Stimulated activated effector memory CD8-positive, alpha-beta T cell treated with anti-CD3 and anti-CD28 coated beads, Interleukin-12 subunit alpha, Interleukin-12 subunit beta, amount 100 ng/mL, for 72 hours (primary cell): ENCODE results near the gene C6orf52.
"Not testable (repeated sequence)": the region's sequence is repeated elsewhere in the genome, so short reads cannot be mapped to it uniquely, and the experiment has no call there.

Experiments used
- ATAC-seq: fragments of 150-1000 bp; cut with Tn5 transposase; 2 replicates; pipeline ENCODE4 v1.10.0; 2021
- DNase-seq, 2 donors: peaks; one replicate each; pipeline ENCODE4 v3.0.0; 2021 to 2022; ENCODE audit warnings: low spot score in 2 of 2
- H3K27ac Mint-ChIP-seq: one replicate; pipeline ENCODE4 v1.8.0; 2022; ENCODE audit warnings: mild to moderate bottlenecking, mixed read lengths
- H3K36me3 Mint-ChIP-seq: one replicate; pipeline ENCODE4 v1.8.0; 2022; ENCODE audit warnings: mild to moderate bottlenecking, mixed read lengths
- H3K4me1 Mint-ChIP-seq: one replicate; pipeline ENCODE4 v1.8.0; 2022; ENCODE audit warnings: mixed read lengths
- H3K4me3 Mint-ChIP-seq: one replicate; pipeline ENCODE4 v1.8.0; 2022; ENCODE audit warnings: mild to moderate bottlenecking, mixed read lengths
- H3K9me3 Mint-ChIP-seq: one replicate; pipeline ENCODE4 v1.8.0; 2022; ENCODE audit warnings: mixed read lengths

C6orf52 gene

DNA sequence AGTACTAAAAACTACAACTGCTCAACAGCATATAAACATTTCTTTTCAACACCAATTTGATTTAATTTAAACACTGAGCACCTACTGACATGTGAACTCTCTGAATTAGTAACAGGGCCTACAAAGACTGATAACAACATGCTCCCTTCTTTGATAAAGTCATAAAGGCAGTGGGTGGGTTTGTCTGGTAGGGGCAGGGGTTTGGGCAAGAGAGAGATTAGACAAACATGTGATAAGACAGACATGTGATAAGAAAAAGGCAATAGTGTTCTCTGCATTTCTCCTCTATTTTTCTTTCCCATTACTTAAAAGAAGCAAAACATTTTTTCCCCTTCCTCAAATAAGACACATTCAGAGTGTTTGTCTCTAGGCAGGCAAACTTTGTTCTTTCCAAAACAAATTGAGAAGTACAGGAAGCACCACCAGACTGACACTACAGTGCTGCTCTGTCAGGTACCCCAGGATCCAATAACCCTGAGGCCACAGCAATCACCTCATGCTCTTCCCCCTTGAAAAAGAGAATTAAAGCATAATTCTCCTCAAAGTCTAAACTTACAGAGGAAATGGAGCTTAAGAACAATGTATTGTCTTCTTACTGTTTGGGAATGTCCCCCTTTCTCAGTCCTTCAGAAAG is 11.9 kb downstream of the C6orf52 start:
- H3K4me1 Mint-ChIP-seq: no peaks in the 10 kb centered on the region
- H3K4me3 Mint-ChIP-seq: no peak overlapping the region
- no peaks in the 10 kb centered on the region for H3K9me3 Mint-ChIP-seq
- no peak for DNase-seq
- peak overlapping the region; percentile 34 for H3K27ac Mint-ChIP-seq
- no peak for ATAC-seq
- no peaks in the 10 kb centered on the region for H3K36me3 Mint-ChIP-seq

DNA sequence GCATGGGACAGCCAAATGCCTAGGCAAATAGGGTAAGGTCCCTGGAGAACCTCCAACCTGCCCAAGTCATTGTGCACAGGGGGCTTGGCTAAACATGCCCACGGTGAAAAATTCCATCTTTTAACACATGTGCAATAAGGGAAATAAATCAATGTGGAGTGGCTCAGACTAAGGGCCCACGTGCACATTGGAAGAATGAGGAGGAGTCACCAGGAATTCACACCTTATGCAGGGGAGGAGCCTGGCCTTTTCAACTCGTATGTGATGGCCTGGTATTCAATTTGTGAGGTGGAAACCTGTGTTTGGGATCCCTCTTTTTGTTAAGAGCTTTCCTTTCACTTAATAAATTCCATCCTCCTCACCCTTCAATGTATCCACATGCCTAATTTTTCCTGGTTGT is 12.6 kb downstream of the C6orf52 start:
- no peak overlapping the region for H3K27ac Mint-ChIP-seq
- H3K9me3 Mint-ChIP-seq: no peaks in the 10 kb centered on the region
- no peaks in the 10 kb centered on the region for H3K4me1 Mint-ChIP-seq
- ATAC-seq (no peak), DNase-seq (no peak)
- no peaks in the 10 kb centered on the region for H3K36me3 Mint-ChIP-seq
- H3K4me3 Mint-ChIP-seq: no peak overlapping the region

DNA sequence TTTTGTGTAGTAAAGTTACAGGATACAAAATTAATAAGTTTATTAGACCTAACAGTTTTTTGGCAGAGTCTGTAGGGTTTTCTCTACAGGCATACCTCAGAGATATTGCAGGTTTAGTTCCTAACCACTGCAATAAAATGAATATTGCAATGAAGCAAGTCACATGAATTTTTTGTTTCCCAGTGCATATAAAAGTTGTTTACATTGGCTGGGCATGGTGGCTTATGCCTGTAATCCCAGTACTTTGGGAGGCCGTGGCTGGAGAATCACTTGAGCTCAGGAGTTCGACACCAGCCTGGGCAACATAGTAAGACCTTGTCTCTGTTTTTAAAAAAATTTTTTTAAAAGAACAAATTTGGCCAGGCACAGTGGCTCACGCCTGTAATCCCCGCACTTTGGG is 16.0 kb downstream of the C6orf52 start:
- no peak overlapping the region for H3K4me3 Mint-ChIP-seq
- no peaks in the 10 kb centered on the region for H3K36me3 Mint-ChIP-seq
- DNase-seq: no peak
- ATAC-seq: no peak
- no peaks in the 10 kb centered on the region for H3K4me1 Mint-ChIP-seq
- H3K27ac Mint-ChIP-seq: no peak overlapping the region
- no peaks in the 10 kb centered on the region for H3K9me3 Mint-ChIP-seq

DNA sequence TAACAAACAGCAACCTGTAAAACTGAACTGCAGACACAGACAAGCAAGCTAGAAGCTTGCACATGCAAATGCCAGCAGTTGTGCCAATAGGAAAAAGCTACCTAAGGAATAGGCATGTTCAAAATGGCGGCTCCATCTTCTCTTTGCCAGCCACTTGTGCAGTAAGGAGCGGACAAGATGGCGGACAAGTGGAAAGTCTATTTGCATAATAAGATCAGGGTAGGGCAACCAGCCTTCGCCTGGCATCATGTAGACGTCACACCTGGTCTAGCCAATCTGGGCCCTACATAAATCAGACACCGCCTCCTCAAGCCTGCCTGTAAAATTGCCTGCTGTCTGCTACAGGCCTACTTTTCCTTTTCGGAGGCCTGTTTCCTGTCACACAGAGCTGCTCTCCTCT is 18.0 kb downstream of the C6orf52 start:
- H3K27ac Mint-ChIP-seq: no peak overlapping the region
- no peaks in the 10 kb centered on the region for H3K36me3 Mint-ChIP-seq
- no peak for DNase-seq
- no peaks in the 10 kb centered on the region for H3K4me1 Mint-ChIP-seq
- no peaks in the 10 kb centered on the region for H3K9me3 Mint-ChIP-seq
- H3K4me3 Mint-ChIP-seq: no peak overlapping the region
- no peak for ATAC-seq

DNA sequence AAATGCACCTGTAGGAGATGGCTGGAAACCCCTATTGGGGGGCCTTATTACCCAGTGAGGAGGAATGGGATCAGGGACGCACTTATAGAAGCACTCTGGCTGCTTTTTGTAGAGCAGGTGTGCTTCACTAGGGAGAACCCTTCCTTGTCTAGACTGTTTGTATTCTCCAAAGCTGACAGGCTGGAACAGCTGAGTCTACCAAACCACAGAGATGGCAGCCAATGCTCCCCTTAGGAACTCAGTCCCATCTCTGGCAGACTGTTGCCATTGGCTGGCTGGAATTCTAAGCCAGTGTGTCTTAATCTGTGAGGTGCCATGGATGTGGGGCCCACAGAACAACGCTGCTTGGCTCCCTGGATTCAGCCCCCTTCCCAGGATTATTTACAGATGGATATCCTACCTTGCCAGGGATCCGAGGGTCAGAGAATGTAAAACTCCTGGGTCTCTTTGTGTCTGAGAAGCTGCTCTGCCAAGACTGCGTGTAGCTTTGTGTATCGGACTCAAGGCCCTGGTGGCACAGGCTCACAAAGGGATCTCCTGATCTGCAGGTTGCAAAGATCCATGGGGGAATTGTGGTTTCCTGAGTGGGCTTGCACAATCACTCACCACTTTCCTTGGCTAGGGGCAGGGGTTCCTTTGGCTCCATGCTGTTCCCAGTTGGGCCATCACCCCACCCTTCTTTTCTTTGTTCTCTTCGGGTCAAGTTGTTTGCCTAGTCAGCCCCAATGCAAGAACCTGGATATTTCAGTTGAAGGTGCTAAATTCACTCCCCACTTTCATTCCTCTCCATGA is 26.1 kb downstream of the C6orf52 start:
- no peak overlapping the region for H3K4me3 Mint-ChIP-seq
- H3K27ac Mint-ChIP-seq: no peak overlapping the region
- no peaks in the 10 kb centered on the region for H3K9me3 Mint-ChIP-seq
- no peaks in the 10 kb centered on the region for H3K4me1 Mint-ChIP-seq
- DNase-seq (no peak), ATAC-seq (no peak)
- no peaks in the 10 kb centered on the region for H3K36me3 Mint-ChIP-seq

DNA sequence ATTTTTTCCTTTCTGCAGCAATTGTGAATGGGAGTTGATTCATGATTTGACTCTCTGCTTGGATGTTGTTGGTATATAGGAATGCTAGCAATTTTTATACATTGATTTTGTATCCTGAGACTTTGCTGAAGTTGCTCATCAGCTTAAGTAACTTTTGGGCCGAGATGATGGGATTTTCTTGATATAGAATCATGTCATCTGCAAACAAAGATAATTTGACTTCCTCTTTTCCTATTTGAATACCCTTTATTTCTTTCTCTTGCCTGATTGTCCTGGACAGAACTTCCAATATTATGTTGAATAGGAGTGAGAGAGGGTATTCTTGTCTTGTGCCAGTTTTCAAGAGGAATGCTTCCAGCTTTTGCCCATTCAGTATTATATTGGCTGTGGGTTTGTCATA is 28.8 kb downstream of the C6orf52 start:
- ATAC-seq, H3K36me3 Mint-ChIP-seq, DNase-seq, H3K9me3 Mint-ChIP-seq, H3K4me1 Mint-ChIP-seq, H3K27ac Mint-ChIP-seq, H3K4me3 Mint-ChIP-seq: not testable (repeated sequence)

DNA sequence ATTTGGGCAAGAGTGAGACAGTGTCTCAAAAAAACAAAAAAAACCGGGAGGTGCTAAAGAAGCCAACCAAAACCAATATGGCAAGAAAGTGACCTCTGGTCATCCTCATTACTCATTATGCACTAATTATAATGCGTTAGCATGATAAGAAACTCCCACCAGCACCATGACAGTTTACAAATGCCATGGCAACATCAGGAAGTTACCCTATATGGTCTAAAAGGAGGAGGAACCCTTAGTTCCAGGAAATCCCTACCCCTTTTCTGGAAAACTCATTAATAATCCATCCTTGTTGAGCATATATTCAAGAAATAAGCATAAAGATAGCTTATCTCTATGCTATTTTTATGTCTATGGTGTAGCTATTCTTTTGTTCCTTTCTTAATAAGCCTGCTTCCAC is 31.7 kb downstream of the C6orf52 start:
- H3K4me1 Mint-ChIP-seq: no peaks in the 10 kb centered on the region
- H3K4me3 Mint-ChIP-seq: no peak overlapping the region
- no peaks in the 10 kb centered on the region for H3K9me3 Mint-ChIP-seq
- no peaks in the 10 kb centered on the region for H3K36me3 Mint-ChIP-seq
- H3K27ac Mint-ChIP-seq: no peak overlapping the region
- DNase-seq (no peak), ATAC-seq (no peak)

DNA sequence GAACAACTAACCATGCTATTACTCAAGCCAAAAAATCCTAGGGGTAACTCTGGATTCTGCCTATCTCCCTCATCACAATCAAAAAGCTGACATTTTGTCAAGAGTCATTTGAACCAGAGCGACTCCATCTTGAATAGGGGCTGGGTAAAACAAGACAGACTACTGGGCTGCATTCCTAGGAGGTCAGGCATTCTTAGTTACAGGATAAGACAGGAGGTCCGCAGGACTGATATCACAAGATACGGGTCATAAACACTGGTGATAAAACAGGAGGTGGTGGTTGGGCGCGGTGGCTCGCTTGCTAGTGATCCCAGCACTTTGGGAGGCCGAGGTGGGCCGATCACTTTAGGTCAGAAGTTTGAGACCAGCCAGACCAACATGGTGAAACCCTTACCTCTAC is 32.2 kb downstream of the C6orf52 start:
- Mint-ChIP-seq H3K9me3 (no peaks in the 10 kb centered on the region), H3K36me3 (no peaks in the 10 kb centered on the region), H3K4me1 (no peaks in the 10 kb centered on the region), H3K4me3 (no peak overlapping the region), H3K27ac (no peak overlapping the region)
- ATAC-seq: no peak
- no peak for DNase-seq

DNA sequence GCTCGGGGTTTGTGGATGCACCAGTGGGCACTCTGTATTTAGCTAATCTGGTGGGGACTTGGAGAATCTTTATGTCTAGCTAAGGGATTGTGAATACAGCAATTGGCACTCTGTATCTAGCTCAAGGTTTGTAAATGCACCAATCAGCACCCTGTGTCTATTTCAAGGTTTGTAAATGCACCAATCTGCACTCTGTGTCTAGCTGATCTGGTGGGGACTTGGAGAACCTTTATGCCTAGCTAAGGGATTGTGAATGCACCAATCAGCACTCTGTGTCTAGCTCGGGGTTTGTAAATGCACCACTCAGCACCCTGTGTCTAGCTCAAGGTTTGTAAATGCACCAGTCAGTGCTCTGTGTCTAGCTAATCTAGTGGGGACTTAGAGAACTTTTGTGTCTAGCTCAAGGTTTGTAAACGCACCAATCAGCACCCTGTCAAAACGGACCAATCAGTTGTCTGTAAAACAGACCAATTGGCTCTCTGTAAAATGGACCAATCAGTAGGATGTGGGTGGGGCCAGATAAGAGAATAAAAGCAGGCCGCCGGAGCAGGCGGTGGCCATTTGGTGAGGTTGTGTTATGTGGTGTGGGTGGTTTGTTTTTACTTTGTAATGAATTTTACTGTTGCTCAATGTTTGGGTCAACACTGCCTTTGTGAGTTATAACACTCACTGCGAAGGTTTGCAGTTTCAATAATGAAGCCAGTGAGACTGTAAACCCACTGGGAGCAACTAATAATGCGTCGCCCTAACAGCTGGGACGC is 33.8 kb downstream of the C6orf52 start:
- not testable (repeated sequence) for H3K4me1 Mint-ChIP-seq, H3K9me3 Mint-ChIP-seq, H3K27ac Mint-ChIP-seq, H3K36me3 Mint-ChIP-seq, ATAC-seq, DNase-seq
- peak overlapping the region; percentile 43 for H3K4me3 Mint-ChIP-seq

DNA sequence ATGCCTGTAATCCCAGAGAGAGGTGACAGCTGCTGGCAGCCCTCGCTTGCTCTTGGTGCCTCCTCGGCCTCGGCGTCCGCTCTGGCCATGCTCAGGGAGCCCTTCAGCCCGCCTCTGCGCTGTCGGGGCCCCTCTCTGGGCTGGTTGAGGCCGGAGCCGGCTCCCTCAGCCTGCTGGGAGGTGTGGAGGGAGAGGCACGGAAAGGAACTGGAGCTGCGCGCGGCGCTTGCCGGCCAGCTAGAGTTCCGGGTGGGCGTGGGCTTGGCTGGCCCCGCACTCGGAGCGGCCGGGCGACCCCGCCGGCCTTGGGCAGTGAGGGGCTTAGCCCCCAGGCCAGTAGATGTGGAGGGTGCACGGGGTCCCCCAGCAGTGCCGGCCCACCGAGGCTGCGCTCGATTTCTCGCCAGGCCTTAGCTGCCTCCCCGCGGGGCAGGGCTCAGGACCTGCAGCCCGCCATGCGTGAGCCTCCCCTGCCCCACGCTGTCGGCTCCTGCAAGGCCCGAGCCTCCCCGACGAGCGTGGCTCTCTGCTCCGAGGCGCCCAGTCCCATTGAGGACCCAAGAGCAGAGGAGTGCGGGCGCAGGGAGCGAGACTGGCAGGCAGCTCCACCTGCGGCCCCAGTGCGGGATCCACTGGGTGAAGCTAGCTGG is 34.6 kb downstream of the C6orf52 start:
- no peak overlapping the region for H3K27ac Mint-ChIP-seq
- H3K4me3 Mint-ChIP-seq: peak overlapping the region; percentile 43
- H3K9me3 Mint-ChIP-seq: no peaks in the 10 kb centered on the region
- DNase-seq (peak in 1 of 2 donors; percentile 51), ATAC-seq (peak; percentile 26)
- H3K36me3 Mint-ChIP-seq: no peaks in the 10 kb centered on the region
- peaks cover 9% of the 10 kb centered on the region for H3K4me1 Mint-ChIP-seq

DNA sequence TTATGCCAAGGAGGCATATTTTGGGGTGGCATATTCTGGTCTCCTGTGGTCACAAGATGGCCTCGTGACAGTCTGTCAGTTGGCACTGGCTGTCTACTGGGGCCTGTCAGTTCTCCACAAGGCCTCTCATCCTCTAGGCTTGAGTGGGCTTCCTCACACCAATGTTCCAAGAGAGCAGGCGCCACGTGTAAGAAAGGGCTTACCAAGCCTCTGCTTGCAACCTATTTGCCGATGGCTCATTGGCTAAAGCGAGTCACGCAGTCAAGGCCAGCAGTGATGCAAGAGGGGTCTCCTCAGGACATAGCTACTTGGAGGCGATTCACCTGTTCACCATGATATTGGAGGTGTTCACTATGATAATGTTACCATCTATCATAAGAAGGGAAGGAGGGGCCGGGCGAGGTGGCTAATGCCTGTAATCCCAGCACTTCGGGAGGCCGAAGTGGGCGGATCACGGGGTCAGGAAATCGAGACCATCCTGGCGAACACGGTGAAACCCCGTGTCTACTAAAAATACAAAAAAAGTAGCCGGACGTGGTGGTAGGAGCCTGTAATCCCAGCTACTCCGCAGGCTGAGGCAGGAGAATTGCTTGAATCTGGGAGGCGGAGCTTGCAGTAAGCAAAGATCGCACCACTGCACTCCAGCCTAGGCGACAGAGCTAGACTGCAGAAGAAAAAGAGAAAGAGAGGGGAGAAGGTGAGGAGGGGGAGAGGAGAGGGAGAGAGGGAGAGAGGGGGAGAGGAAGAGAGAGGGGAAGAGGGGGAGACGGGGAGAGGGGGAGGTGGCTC is 35.3 kb downstream of the C6orf52 start:
- H3K27ac Mint-ChIP-seq: peak overlapping the region; percentile 29
- no peaks in the 10 kb centered on the region for H3K36me3 Mint-ChIP-seq
- H3K4me1 Mint-ChIP-seq: peaks cover 9% of the 10 kb centered on the region
- ATAC-seq (no peak), DNase-seq (no peak)
- H3K4me3 Mint-ChIP-seq: peak overlapping the region; percentile 43
- no peaks in the 10 kb centered on the region for H3K9me3 Mint-ChIP-seq

DNA sequence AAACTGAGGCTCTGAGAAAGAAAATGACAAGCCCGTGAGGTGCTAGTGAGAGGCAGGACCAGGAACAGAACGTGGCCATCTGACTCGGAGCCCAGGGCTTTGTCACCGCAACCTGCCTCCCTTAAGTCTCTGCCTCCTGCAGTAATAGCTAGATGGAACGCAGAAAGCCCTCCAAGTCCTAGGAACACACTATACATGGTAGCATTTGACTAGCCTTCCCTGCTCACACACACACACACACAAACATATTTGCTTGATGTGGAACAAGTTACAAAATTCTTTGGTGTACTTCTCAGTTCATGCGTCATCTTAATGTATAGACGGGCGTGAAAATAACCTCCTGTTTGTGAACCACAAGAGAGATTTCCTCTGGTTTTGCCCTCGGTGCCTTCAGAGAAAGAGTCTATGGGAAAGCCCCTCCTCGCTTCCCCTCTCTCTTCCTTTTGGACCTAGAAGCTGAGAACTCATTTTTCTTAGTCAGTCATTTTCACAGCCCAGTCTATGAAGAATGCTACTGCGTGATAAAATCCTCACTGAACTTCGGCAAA is 38.8 kb downstream of the C6orf52 start:
- H3K36me3 Mint-ChIP-seq: no peaks in the 10 kb centered on the region
- H3K4me3 Mint-ChIP-seq: peak overlapping the region; percentile 25
- H3K9me3 Mint-ChIP-seq: no peaks in the 10 kb centered on the region
- H3K4me1 Mint-ChIP-seq: peaks cover 9% of the 10 kb centered on the region
- ATAC-seq (peak; percentile 64), DNase-seq (no peak)
- H3K27ac Mint-ChIP-seq: no peak overlapping the region

DNA sequence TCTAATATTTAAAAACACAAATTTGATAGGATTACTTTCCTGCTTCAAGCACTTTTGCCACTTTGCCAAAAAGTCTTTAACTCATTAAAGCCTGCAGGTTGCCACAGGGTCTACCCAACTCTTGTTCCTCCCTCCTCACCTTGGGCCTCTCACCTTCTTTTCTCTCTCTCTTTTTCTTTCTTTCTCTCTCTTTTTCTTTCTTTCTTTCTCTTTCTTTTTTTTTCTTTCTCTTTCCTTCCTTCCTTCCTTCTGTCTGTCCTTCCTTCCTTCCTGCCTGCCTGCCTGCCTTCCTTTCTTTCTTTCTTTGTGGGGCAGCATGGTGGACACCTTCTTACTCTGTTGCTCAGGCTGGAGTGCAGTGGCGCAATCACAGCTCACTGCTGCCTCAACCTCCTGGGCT is 50.2 kb downstream of the C6orf52 start:
- ATAC-seq (no peak), DNase-seq (no peak)
- no peaks in the 10 kb centered on the region for H3K9me3 Mint-ChIP-seq
- H3K4me1 Mint-ChIP-seq: peaks cover 7% of the 10 kb centered on the region
- no peak overlapping the region for H3K27ac Mint-ChIP-seq
- H3K4me3 Mint-ChIP-seq: no peak overlapping the region
- H3K36me3 Mint-ChIP-seq: no peaks in the 10 kb centered on the region

DNA sequence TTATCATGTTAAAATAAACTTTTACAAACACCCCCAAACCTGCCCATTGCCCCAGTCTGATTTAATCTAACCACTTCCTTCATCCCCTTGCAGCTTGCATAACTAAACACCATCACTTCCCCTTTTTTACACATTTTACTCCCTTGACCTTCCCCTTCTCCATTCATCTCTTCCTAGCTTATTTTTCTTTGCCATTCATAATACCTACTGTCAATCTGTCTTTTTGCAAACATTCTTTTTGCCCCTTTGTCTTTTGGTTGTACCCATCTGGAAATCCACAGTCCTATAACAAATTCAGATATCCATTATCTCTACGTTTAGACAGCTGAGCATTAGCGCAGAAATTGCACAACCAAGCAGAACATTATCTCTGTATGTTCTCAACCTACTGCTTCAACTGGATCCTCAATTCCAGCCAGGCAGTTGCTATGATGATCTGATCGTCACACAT is 51.2 kb downstream of the C6orf52 start:
- H3K4me1 Mint-ChIP-seq: peaks cover 7% of the 10 kb centered on the region
- H3K36me3 Mint-ChIP-seq: no peaks in the 10 kb centered on the region
- H3K4me3 Mint-ChIP-seq: no peak overlapping the region
- H3K27ac Mint-ChIP-seq: no peak overlapping the region
- DNase-seq: no peak
- ATAC-seq: no peak
- no peaks in the 10 kb centered on the region for H3K9me3 Mint-ChIP-seq
